ENCODE data around the gene MFSD6. TPM values are rescaled to one million over a fixed set of nuclear protein-coding genes. Genes with fewer than 3 reads are reported as not detected.
"Not testable (repeated sequence)": the region's sequence is repeated elsewhere in the genome, so short reads cannot be mapped to it uniquely, and the experiment has no call there.

Gene MFSD6
- total RNA-seq, result 100 to 1,000 TPM in 3 of 4 donors, 10 to 100 TPM in 1; 81.2 to 157 (median 133) TPM

DNA sequence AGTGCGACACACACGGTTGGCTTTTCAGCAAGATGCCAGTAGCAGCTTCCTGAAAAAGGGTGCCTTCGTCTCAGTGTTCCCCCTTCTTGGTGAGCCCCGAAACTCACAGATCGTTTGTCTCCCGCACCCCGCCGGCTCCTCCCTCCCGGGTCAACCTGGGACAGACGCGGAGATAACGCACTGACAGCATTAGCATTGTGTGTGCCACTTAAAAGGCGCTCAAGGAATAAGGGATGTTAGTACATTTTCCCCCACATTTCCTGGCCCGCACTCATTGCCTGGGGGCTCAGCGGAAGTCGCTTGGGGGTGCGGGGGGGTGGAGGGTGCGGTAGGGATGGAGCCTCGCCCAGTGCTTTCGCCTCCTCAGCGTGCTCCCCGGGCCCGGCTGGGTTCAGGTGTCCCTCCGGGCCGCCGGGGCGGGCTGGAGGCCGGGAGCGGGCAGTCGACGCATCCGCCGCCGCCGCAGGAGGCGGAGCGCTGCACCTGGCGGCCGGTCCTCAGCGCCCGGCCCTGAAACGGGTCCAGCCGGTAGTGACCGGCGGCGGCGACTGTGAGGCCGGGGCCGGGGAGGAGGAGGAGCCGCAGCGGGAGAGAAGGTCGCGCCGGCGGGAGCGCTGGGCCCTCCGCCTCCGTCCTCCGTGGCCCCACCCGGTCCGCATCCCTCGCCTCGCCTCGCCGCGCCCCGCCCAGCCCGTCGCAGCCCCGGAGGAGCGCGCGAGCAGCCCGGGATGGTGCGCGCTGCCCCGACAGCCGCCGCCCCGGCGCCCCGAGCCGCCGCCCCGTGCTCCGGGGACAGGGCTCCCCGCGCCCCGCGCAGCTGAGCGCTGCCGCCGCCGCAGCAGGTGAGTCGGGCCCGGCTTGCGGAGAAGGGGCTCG lies at the start of gene MFSD6:
MFSD6 (plus strand) TSS at position 694 of the 876 bp plus-strand sequence. CDS start 27,675 bp downstream, outside the sequence.
- Histone ChIP-seq H3K4me3 (peak within 1 kb of the TSS; percentile 59 to 95 (median 86)), H3K27ac (peak within 1 kb of the TSS; percentile 93 to 98 (median 94)), H3K27me3 (no peaks in the 10 kb centered on the region), H3K4me1 (peaks cover 13 to 66% (median 19%) of the 10 kb centered on the region in 3 donors), H3K36me3 (no peaks in the 10 kb centered on the region), H3K9me3 (no peaks in the 10 kb centered on the region)
- DNase-seq, result no peak
- intact Hi-C loops (cut with DNase I), result no loop called here
- WGBS, 2 donors, result 0 to 8% methylated on average over 8 to 15 of the region's 98 CpGs
- TF ChIP-seq, protein P1, sequence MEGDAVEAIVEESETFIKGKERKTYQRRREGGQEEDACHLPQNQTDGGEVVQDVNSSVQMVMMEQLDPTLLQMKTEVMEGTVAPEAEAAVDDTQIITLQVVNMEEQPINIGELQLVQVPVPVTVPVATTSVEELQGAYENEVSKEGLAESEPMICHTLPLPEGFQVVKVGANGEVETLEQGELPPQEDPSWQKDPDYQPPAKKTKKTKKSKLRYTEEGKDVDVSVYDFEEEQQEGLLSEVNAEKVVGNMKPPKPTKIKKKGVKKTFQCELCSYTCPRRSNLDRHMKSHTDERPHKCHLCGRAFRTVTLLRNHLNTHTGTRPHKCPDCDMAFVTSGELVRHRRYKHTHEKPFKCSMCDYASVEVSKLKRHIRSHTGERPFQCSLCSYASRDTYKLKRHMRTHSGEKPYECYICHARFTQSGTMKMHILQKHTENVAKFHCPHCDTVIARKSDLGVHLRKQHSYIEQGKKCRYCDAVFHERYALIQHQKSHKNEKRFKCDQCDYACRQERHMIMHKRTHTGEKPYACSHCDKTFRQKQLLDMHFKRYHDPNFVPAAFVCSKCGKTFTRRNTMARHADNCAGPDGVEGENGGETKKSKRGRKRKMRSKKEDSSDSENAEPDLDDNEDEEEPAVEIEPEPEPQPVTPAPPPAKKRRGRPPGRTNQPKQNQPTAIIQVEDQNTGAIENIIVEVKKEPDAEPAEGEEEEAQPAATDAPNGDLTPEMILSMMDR (IDR thresholded peaks at IDR 0.05), result peak in 1 of 6 experiments; percentile 12
- TF ChIP-seq POLR2A (IDR thresholded peaks at IDR 0.05), result peak in 2 of 4 donors; percentile 28 to 39

DNA sequence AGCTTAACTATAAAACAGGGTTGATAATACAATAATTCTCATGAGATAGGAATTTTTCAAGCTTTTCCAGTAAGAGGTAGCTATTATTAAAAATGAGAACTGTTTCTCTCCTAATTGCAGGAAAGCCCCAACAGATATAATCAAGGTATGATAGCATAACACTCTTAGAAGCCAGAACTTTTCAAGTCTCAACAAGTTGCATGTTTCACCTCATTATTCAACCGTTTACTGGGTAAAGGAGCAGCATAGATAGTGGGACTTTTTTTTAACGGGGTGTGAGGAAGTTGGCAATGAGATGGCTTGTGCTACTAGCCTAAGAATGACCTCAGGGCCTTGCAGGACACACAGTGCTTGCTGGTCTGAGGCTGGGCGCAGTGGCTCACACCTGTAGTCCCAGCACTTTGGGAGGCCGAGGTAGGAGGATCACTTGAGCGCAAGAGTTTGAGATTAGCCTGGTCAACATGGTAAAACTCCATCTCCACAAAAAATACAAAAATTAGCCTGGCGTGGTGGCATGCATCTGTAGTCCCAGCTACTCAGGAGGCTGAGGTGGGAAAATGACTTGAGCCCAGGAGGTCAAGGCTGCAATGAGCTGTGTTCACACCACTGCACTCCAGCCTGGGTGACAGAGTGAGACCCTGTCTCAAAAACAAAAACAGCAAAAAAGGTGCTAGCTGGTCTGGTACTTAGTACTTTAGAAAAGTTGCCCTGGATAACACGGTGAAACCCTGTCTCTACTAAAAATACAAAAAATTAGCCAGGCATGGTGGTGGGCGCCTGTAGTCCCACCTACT lies 49.3 kb upstream of the MFSD6 start:
- Histone ChIP-seq H3K27ac (peak overlapping the region; percentile 77 to 89 (median 82)), H3K36me3 (peaks cover 0 to 31% (median 0%) of the 10 kb centered on the region in 3 donors), H3K4me1 (peaks cover 20 to 79% (median 42%) of the 10 kb centered on the region in 3 donors)
- WGBS, 2 donors, result 31 to 65% methylated on average over 6 to 8 of the region's 8 CpGs
- H3K27me3 ChIP-seq; H3K9me3 ChIP-seq; DNase-seq; H3K4me3 ChIP-seq; intact Hi-C loops (cut with DNase I): not testable (repeated sequence)

DNA sequence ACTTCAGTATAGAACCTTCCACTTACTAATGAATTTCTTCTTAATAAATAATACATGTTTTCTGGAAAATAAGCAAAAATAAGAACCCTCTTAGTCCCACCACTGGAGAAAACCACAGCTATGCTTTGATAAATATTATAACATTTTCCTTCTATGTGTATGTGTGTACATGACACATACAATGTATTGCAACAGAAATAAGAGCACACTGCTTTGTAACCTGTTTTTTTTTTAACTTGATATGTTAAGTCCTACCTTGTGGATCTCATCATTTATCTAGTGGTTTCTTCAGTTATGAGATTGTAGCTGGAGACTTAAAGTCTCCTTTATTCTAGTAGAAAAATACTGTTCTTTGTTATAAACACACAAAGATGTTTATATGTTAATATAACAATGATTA lies 47.6 kb upstream of the MFSD6 start:
- H3K4me3 ChIP-seq, result peak overlapping the region in 1 of 4 donors; percentile 37
- no peaks in the 10 kb centered on the region for H3K27me3 ChIP-seq
- H3K4me1 ChIP-seq, result peaks cover 19 to 61% (median 36%) of the 10 kb centered on the region in 3 donors
- peaks cover 0 to 48% (median 0%) of the 10 kb centered on the region in 3 donors for H3K36me3 ChIP-seq
- intact Hi-C loops (cut with DNase I), result no loop called here
- DNase-seq, result no peak
- no peaks in the 10 kb centered on the region for H3K9me3 ChIP-seq
- H3K27ac ChIP-seq, result peak overlapping the region in 3 of 4 donors; percentile 77 to 89 (median 86)
- TF ChIP-seq, protein P1 (IDR thresholded peaks at IDR 0.05), result no peak

DNA sequence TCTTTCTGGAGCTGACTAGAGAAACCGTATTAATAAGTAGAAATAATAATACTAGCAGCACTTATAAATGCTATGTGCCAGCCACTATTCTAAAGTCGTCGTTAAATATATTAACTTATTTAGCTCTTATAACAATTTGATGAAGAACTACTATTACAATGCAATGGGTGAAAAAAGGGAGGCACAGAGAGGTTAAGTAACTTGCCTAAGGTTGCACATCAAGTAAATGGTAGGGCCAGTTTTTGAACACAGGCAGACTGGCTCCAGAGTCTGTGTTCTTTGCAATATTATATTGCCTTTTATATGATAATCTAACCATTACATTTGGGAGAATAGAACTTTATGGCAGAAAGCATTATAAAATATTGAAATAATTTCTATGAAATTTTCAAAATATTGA lies 47.2 kb upstream of the MFSD6 start:
- peaks cover 15 to 57% (median 32%) of the 10 kb centered on the region in 3 donors for H3K4me1 ChIP-seq
- H3K27ac ChIP-seq, result no peak overlapping the region
- H3K36me3 ChIP-seq, result peaks cover 0 to 52% (median 0%) of the 10 kb centered on the region in 3 donors
- DNase-seq, result no peak
- no peak overlapping the region for H3K4me3 ChIP-seq
- no peak for TF ChIP-seq POLR2A (IDR thresholded peaks at IDR 0.05)
- TF ChIP-seq, protein P1 (IDR thresholded peaks at IDR 0.05), result no peak
- no peaks in the 10 kb centered on the region for H3K9me3 ChIP-seq
- intact Hi-C loops (cut with DNase I), result no loop called here
- no peaks in the 10 kb centered on the region for H3K27me3 ChIP-seq
- WGBS, 2 donors, result 87 to 95% methylated on average over 3 of the region's 3 CpGs

DNA sequence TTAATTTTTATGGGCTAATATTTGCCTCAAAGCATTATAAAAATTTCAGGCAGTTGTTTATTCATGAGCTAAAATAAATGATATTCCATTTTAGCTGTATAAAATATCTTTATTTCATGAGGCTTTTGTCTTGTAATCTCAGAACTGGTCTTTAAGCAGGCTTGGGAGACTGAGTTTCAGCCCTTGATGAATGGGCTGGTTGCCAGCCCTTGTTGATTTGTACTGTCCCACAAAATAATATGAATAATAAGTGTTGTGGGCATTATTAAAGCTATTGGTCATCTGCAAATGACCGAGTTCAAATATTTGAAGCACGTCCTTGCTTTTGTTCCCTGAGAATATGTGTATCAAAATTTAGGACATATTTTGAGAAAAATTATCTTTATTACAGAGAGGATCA lies 46.6 kb upstream of the MFSD6 start:
- Histone ChIP-seq H3K9me3 (no peaks in the 10 kb centered on the region), H3K36me3 (peaks cover 0 to 58% (median 0%) of the 10 kb centered on the region in 3 donors), H3K27ac (no peak overlapping the region), H3K27me3 (no peaks in the 10 kb centered on the region), H3K4me1 (peaks cover 13 to 51% (median 25%) of the 10 kb centered on the region in 3 donors), H3K4me3 (no peak overlapping the region)
- intact Hi-C loops (cut with DNase I), result no loop called here
- no peak for DNase-seq
- 69 to 75% methylated on average over 2 of the region's 2 CpGs for WGBS, 2 donors
- no peak for TF ChIP-seq POLR2A (IDR thresholded peaks at IDR 0.05)
- TF ChIP-seq, protein P1 (IDR thresholded peaks at IDR 0.05), result no peak

Measured in esophagus squamous epithelium (tissue), 5 donors.